Stimulated activated CD8-positive, alpha-beta memory T cell treated with anti-CD3 and anti-CD28 coated beads, Interleukin-2, amount 100 ng/mL, for 48 hours (primary cell): ENCODE data around the gene CDH9.
"Not testable (repeated sequence)": the region's sequence is repeated elsewhere in the genome, so short reads cannot be mapped to it uniquely, and the experiment has no call there.

Source experiments
- DNase-seq, 2 donors: peaks; one replicate each; pipeline ENCODE4 v3.0.0-alpha.2; 2020; ENCODE audit warnings: low read depth in 2 of 2

The CDH9 gene

DNA sequence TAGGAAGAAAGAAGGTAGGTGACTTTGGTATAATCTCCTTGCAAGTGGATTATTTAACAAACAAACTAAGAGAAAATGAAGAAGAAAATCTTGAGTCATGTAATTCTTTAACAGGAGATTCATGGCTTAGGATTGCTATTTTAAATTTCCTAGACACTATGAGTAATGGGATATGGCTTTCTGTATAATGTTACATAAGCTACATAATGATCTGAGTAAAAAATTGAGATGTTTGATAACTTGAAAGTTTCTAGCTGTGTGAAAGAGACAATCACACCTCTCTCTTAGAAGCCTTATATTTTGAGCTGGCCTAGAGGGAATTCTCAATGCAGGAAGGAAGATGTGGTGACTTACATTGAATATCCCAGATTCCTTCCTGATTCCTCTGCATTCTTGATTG lies 92.5 kb downstream of the CDH9 start:
- DNase-seq: no peak

DNA sequence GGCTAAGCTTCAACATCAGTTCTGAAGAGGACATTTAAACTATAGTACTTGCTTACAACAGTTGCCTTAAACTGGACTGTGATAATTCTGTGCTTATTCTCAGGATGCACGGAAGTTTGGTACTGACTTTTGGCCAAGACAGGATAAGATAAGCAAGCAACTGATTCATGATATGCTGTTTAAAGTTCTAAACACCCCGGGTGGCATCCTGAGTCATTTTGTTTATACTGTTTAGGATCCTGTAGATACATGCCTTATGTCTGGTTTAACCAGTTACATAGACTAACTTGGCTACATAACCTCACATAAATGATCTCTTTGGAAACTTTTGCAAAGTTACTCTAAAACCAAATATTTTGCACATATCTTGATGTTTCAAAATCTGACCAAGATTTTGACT lies 95.9 kb downstream of the CDH9 start:
- DNase-seq: no peak

GRCh38 chr5:26940994-26941393 lies 97.4 kb downstream of the CDH9 start:
- no peak for DNase-seq

DNA sequence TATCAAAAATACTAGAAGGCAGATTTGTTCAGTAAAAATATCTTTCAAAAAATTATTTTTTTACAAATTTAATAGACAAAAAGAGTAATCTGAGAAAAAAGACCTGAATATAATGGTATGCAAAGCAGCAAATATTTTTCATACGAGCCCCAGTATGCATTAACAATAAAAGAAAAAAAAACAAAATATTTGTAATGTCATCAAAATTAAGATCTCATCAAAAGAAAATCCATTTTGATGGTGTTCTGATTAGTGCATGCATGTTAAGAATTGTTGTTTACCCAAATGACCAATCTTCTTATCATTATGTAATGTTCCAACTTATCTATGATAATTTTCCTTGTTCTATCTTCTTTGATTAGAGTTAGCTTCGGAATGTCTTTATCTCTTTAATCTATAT lies 106.1 kb downstream of the CDH9 start:
- DNase-seq: no peak

DNA sequence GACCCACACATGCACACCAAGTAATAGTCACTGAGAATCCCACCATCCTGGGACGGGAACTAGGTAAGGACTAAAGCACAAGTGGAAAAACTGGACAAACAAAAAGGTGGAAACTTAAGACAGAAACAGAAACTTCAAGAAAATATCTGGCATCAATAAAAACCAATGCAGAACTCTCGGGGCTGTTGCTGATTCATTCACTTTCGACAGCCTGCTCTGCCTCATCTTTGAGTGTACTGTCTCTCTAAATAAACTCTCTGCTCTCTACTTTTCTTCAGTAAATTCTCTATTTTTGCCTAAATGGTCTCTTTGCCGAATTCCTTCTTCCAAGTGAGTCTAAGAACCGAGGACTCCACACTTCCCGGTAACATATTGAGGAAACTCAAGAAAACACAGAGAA lies 116.9 kb downstream of the CDH9 start:
- no peak for DNase-seq

GRCh38 chr5:26903469-26903868 lies 134.9 kb downstream of the CDH9 start:
- DNase-seq: no peak

DNA sequence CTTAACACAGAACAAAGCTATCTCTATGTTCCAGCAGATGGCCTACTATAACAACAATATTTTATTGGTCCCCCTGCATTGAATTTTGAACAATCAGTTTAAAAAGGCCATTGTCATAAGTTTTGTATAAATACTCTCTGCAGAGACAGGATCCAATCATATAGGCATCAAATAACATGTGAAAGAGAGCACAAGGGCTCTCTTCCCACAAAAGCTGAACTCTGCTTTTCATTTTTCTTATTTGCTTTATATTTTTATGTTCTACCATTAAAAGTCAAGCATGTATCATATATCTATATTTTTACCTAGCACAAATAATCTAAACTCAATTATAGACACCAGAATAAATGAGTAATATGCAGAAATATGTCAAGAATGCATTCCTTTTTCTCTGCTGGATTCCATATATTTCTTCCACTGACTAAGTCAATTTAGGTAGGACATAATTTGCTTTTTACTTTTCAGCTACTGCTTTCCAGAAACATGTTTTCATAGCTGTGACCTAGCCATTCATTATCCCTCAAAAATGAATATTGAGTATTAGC lies 143.6 kb downstream of the CDH9 start:
- no peak for DNase-seq

GRCh38 chr5:26893078-26893477 lies 145.3 kb downstream of the CDH9 start:
- DNase-seq: no peak

DNA sequence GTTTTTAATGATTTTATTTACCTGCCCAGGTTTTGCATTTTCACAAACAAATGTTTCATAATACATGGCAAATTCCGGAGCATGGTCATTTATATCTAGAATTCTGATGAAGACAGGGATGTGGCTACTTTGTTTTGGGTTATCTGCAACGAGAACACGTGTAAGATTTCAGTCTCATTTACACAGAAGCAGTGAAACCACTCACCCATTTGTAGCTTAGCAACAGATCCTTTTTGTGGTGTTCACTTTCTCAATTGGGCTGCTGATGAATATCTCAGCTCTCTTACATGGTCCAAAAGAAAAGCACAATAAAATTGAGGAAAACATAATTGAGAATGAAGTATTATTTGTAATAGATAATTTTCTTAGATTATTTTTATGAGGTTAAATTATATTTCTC lies 148.6 kb downstream of the CDH9 start:
- DNase-seq: no peak

GRCh38 chr5:26884481-26884880 lies 153.9 kb downstream of the CDH9 start:
- DNase-seq: no peak

DNA sequence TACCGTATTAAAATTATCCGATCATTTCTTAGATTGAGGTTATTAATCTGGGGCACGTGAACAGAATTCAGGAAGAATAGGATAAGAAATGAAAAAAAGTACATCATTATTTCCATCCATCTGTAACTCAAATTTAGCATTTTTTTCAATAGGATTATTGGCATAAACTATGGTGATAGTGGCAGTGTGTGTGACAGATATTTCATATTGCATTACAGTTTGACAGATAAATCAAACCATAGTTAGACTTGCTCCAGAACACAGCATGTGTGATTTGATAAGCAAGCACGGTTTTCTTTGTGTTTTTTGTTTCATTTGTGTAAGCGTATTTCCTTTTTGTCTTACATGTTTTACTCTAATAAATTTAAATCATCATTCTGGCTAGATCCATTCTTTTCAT lies 155.0 kb downstream of the CDH9 start:
- DNase-seq: no peak

DNA sequence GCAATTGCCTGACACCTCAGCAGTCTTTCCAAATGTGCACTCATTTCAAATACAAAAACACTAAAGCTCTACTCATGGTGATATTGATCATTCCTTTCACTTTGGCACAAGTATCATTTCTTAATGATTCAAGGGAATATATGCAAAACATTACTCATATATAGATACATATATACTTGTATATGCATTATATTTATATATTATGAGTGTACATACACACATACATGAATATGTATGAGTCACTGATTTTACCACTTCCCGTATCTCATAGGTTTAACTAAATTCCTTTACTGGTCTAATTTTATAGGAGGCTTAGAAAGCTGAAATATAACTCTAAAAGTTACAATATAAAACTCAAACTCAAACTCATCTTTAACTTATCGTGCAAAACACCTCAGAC lies 156.5 kb downstream of the CDH9 start:
- DNase-seq: no peak

- DNase-seq: no peak
Observed at GRCh38 chr5:26877154-26877553, 161.2 kb downstream of the CDH9 start.

GRCh38 chr5:26872337-26872736 lies 166.0 kb downstream of the CDH9 start:
- no peak for DNase-seq

GRCh38 chr5:26869781-26870180 lies 168.6 kb downstream of the CDH9 start:
- DNase-seq: no peak

- no peak for DNase-seq
Observed at GRCh38 chr5:26868504-26868903, 169.9 kb downstream of the CDH9 start.

DNA sequence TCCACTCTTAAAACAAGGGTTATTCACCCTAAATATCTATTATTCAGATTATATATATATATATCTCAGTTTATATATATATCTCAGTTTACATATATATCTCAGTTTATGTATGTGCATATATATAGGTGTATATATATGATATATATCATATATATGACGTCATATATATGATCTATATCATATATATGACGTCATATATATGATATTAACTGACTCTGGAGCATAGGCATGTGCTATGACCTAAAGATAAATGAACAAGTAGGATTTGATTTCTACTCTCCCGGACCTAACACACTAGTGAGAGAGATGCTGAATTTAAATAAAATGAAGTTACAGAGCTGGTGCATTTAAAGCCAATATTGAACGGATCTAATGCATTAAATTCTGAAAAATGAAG lies 174.3 kb downstream of the CDH9 start:
- DNase-seq: no peak

- no peak for DNase-seq
Observed at GRCh38 chr5:26856238-26856637, 182.1 kb downstream of the CDH9 start.

DNA sequence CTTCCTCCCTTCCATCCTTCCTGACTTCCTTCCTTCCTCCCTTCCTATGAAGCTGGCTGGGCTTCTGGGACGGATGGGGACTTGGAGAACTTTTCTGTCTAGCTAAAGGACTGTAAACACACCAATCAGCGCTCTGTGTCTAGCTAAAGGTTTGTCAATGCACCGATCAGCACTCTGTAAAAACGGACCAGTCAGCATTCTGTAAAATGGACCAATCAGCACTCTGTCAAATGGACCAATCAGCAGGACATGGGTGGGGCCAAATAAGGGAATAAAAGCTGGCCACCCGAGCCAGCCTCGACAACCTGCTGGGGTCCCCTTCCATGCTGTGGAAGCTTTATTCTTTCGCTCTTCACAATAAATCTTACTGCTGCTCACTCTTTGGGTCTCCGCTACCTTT lies 185.9 kb downstream of the CDH9 start:
- not testable (repeated sequence) for DNase-seq

- DNase-seq: no peak
Observed at GRCh38 chr5:26847041-26847736, 191.2 kb downstream of the CDH9 start.

DNA sequence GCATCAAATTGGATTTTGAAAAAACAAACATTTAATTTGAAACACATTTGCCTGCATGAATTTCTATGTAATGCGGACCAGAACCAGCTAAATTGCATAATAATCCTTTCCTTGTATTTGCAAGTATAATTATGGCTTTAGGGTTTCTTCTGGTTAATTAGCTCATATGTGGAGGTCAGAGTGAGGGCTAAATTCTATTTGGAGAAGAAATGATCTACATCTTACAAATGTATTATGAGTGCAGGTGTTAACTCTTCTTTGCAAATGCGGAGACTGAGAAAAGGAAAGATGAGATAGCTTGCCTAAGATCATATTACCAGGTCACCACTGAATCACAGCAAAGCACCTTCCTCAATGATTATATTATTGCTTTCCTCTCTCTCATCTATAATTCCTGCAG lies 194.7 kb downstream of the CDH9 start:
- DNase-seq: no peak

- no peak for DNase-seq
Observed at GRCh38 chr5:26833596-26833995, 204.8 kb downstream of the CDH9 start.
